Fibroblast of skin of back (primary cell): Measurements from ENCODE around the gene ZFHX2.

Source experiments
- DNase-seq: peaks from one replicate; pipeline ENCODE4 v3.0.0-alpha.2; 2013

ZFHX2 gene

DNA sequence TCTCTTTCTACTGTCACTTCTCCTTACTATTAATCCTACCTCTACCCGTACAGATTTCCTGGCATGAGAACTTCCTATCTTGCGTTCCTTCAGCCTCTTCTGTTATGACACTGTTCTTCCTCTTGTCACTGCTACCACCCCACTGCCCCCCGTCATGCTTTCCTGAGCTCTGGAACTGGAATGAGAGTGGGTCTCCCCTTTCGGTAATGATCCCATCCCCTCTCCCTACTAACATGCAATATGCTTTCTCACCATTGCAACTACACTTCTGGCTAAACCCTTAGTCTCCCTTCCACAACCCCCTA is 20.9 kb upstream of the ZFHX2 start:
- DNase-seq, result no peak

DNA sequence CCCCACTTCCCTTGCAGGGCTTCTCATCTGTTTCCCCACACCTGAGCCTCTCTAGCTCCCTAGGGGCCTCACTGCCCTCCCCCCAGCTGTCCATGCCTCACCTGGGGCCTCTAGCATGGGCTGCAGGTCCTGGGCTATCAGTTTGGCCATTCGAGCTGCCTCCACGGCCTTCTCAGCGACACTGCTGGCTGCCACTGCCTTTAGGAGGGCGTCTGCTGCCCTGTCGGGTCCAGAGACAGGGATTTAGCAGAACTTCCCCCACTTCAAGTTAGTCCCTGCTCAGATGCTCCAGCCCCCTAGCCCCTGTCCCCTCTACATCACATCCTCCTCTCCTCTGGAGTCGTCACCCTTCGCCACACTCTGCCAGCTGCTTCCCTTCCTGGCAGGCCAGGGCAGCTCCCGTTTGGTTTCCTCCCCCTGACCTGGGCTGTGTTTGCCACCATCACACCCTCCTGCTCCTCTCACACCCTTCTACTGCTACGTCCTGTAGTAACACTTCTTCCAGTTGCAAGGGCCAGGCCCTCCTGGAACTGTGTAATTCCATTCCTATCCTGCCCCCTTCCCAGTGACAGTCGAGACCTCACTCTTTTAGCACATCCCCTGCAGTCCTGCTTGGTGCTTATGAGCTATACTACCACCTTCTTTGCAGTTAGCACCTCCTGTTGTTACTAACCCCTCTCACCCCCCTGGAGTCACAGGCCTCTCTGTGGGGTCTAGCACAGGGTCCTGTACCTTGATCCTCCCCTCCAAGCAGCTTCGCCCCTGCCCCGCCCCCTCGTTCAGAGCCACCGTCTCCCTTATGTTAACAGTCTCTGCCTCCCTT is 20.3 kb upstream of the ZFHX2 start:
- DNase-seq, result no peak

- no peak for DNase-seq
These were observed 19.4 kb upstream of the ZFHX2 start for GRCh38 chr14:23570806-23571483.

- no peak for DNase-seq
These were observed 18.0 kb upstream of the ZFHX2 start for GRCh38 chr14:23569443-23570151.

- no peak for DNase-seq
These were observed 17.2 kb upstream of the ZFHX2 start for GRCh38 chr14:23568600-23569331.

DNA sequence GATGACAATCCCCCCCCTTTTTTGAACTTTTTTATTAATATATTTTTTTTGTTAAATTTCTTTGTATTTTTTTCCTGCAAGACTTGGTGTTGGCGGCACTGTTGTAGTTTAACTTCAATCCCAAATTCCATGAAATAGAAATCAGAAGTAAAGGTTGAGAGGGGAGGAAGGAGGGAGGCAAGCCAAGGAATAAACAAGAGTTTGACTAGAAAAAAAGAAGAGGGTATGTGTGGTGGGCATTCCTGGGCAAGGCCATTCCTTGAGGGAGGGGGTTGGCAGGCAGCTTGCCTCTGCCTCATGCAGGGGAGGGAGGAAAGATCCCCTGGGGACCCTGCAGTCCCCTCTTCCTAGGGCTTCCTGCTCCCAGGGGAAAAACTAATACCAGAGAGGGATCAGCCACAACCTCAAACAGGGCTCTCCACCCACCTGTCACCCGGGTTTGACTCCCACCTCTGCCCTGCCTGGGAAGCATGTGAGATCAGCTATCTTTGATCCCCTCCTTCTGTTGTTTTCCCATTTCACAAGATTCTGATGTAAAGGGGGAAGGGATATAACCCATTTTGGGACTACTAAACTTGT is 16.5 kb upstream of the ZFHX2 start:
- no peak for DNase-seq

DNA sequence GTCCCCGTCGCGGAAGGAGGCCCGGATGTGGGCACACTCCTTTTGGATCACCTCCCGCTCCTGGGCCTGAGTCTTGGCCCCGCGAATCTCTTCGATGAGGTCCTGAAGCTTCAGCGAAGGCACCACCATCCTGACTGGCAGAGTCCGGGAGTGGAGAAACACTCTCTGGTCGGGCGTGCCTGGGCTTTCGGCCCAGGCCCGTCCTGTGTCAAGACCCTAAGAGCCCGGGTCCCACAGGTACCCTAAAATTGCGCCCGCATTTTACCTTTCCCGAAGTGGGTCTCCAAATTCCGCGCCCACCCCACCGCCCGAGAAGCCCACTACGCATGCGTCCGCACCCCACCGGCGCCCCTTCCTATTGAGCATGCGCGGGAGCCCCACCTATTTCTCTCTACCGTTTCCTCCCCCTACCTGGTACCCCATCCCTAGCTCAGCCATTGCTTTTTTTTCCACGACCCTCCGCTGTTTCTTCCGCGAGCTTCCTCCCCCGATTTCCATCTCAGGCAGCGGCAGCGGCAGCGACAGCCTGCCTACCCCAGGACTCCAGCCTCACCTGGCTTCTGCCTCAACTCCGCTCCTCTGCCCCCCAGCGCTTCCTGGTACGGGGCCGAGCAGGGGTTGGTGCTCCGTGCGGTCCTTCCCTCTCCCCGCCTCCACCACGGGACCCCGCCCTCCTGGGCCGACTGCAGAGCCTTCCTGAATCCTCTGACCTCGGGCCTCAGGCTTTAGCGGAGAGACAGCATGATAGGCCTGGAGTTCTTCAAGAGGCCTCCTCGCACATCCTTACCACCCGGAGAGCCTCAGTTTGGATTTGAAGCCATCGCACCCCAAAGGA is 15.8 kb upstream of the ZFHX2 start, which contains the start of gene AP1G2:
AP1G2 (minus strand) TSS at position 606 of the 835 bp plus-strand sequence; CDS start at position 129, 477 bp downstream.
- DNase-seq, result peak; percentile 62

- no peak for DNase-seq
These were observed 15.2 kb upstream of the ZFHX2 start for GRCh38 chr14:23566778-23567185.

DNA sequence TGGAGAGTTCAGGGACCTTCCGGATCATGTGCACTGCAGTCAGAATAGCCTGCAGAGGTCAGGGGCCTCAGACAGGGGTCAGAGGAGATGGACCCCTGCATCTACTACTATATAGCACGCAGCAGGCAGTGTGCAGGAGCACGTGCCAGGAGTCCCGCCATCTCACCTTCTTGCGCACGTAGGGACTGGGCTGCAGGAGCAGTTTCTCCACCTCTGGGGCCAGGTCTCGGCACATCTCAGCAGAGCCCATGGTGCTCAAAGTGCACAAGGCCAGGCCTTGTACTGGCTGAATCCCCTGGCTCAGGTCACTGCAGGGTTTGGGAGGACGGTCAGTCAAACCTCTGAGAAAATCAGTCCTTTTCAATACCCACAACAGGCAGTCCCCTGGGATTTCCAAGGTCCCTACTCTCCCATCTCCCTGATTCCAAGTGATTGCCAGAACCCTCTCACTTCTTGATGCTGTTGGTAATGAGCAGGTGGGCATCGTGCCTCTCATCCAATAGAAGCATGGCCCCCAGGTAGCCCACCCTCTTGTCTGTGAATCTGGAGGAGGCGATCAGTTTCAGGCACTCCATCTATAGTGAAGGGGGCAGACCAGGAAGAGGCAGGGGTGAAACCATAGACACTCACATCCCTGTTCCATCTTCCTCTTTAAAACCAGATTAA is 14.7 kb upstream of the ZFHX2 start:
- DNase-seq, result no peak

DNA sequence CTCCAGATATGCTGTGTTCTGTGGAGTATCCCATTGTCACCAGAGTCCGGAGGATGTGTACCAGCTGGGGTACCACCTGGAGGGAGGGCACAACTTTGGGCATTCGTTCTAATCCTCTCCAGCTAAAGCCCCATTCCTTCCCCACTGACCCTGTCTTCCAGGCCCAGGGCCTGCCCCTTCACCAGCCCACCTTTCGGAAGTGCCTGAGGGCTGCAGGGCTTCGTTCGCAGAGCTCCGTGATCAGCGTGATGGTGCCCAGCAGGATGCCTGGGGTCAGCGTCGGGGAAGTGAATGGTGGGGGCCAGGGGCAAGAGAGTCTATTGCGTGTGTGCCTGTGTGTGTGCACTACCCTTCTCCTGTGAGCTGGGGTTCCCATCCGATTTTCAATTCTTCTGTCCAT is 14.1 kb upstream of the ZFHX2 start:
- DNase-seq, result no peak

DNA sequence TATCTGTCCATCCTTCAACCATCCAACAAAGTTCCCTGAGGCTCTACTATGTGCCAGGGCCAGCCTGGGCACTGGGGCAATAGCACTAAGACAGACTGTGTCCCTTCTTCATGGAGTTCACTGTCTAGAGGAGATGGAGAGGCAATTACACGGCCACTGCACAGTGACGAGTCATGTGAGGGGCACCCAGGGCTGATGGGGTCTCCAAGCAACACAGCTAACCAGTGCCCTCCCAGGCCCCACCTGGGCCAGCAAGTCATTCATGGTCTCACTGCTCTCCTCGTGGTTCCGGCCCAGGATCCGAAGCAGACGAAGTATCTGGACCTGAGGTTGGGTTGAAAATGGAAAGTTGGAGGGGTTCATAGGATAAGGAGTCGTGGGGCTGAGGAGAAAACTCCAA is 13.3 kb upstream of the ZFHX2 start:
- DNase-seq, result no peak

- no peak for DNase-seq
These were observed 12.7 kb upstream of the ZFHX2 start for GRCh38 chr14:23564181-23564812.

GRCh38 chr14:23563473-23564180 is 12.1 kb upstream of the ZFHX2 start:
- DNase-seq, result no peak

- peak; percentile 44 for DNase-seq
These were observed 11.4 kb upstream of the ZFHX2 start for GRCh38 chr14:23562822-23563472.

- DNase-seq, result no peak
These were observed 10.6 kb upstream of the ZFHX2 start for GRCh38 chr14:23561873-23562821.

- no peak for DNase-seq
These were observed 9.7 kb upstream of the ZFHX2 start for GRCh38 chr14:23561259-23561658.

- no peak for DNase-seq
These were observed 8.5 kb upstream of the ZFHX2 start for GRCh38 chr14:23559926-23560520.
